Stimulated activated CD8-positive, alpha-beta memory T cell treated with anti-CD3 and anti-CD28 coated beads, Interleukin-12 subunit alpha, Interleukin-12 subunit beta, amount 100 ng/mL, for 1 hour (primary cell): ENCODE data around the gene CCDC88A.
"Not testable (repeated sequence)": the region's sequence is repeated elsewhere in the genome, so short reads cannot be mapped to it uniquely, and the experiment has no call there.

Experiments used
- DNase-seq: peaks from one replicate; pipeline ENCODE4 v3.0.0-alpha.2; 2020; ENCODE audit warnings: low read depth

CCDC88A gene

DNA sequence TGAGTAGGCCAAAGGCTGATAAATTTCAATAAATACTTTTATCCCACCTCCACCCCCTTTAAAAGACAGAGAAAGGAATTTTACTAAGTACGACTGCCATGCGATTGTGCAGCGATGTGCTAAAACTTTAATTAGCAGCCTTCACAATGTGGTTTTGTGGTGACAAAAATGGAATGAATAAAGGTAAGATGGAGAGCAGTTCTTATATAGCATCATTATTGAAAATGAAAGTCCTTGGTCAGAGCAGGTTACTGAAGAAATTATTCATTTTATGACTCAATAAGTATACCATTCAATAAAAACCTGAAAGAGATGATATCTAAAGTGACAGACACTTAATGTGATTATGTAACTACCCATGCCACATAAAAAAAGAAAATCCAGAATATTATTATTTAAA, 117.4 kb downstream of the CCDC88A start:
- no peak for DNase-seq

GRCh38 chr2:55301277-55301676, 118.4 kb downstream of the CCDC88A start:
- no peak for DNase-seq

DNA sequence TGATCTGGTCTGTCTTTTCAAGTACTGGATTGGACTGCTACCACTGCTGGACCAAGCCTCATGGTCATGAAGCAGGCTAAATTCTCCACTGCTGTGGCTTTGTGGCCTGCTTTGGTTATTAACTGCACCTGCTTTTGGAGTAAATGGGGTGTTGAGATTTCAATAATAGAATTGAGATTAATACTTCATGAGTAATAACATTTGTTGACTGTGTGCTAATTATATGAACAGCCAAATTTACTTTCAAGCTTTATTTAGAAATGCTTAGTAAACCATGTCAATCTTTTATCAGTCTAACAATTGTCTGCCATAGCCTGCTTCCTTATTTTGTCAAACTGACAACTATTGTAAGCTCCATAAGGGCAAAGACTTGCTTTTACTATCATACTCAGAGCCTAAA, 123.3 kb downstream of the CCDC88A start:
- DNase-seq = no peak

DNA sequence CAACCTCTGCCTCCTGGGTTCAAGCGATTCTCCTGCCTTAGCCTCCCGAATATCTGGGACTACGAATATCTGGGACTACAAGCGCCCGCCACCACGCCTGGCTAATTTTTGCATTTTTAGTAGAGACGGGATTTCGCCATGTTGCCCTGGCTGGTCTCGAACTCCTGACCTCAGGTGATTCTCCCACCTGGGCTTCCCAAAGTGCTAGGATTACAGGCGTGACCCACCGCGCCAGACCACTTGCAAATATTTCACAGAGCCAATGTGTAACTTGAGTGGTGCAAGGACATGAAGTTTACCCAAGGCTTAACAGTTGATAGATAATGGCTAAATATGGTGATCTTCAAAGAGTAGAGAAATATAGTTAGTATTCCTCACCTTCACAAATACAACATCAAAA, 136.6 kb downstream of the CCDC88A start:
- DNase-seq = no peak

GRCh38 chr2:55282110-55282917, 137.3 kb downstream of the CCDC88A start:
- peak; percentile 79 for DNase-seq

DNA sequence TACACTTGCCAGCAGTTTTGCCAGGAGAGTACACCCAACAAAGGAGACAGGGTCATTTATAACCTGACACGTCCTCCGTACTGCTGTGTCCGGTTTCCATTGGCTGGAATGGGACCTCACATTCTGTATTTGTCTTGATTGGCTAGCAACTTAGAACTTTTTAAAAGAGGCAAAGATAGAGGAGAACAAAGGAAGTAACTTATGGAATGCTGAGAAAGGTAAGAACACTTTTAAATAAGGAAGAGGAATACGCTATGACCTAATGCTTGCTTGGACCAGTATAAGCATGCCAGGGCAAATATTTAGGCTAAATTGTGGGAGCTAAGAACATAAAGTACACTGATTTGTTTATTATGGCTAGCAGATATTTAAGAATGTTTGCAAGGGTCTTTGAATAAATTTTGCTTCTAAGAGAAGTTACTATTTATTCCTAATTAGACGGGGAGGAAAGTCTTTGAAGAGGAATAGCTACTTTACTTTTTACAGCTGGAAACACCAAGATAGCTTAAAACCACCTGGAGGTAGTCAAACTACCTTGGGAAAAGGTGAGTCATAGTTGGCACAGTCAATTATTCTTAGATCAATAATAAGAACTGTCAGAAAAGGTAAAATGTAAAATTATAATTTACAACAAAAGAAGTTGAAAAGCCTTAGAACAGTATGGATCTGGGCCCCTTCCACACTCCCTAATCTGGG, 138.7 kb downstream of the CCDC88A start:
- DNase-seq = not testable (repeated sequence)

- not testable (repeated sequence) for DNase-seq
Measured at GRCh38 chr2:55279859-55280424, 139.7 kb downstream of the CCDC88A start.

DNA sequence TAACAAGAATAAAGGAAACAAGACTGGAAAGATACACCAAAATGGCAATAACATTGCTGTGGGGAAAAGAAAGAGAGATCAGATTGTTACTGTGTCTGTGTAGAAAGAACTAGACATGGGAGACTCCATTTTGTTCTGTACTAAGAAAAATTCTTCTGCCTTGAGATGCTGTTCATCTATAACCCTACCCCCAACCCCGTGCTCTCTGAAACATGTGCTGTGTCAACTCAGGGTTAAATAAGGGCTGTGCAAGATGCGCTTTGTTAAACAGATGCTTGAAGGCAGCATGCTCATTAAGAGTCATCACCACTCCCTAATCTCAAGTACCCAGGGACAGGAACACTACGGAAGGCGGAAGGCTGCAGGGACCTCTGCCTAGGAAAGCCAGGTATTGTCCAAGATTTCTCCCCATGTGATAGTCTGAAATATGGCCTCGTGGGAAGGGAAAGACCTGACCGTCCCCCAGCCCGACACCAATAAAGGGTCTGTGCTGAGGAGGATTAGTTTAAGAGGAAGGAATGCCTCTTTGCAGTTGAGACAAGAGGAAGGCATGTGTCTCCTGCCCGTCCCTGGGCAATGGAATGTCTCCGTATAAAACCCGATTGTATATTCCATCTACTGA, 140.3 kb downstream of the CCDC88A start:
- DNase-seq = not testable (repeated sequence)

DNA sequence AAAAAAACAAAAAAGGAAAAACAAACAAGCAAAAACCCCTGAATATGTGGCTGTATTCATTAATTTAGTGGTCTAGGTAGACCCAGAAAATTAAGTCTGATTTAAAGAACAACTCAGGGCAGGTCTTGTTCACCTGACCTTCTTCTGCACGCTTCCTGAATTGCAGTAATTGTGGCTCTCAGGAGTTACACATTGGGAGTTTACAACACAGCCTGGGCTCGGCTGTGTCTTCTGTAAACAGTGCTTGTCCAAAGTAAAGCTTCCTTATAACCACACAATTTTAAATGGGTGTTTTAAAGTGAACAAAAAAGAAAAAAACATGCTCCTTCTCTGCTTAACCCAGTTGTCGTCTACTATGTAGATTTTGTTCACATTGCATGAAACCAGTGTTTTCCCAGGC, 142.3 kb downstream of the CCDC88A start:
- no peak for DNase-seq

DNA sequence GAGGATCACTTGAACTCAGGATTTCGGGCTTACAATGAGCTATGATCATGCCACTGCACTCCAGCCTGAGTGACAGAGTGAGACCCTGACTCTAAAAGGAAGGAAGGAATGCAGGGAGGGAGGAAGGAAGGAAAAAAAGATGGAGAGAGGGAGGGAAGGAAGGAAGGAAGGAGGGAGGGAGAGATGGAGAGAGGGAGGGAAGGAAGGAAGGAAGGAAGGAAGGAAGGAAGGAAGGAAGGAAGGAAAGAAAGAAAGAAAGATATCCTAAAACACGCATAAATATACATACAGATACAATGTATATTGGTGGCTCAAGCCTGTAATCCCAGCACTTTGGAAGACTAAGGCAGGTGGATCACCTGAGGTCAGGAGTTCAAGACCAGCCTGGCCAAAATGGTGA, 145.3 kb downstream of the CCDC88A start:
- not testable (repeated sequence) for DNase-seq

- DNase-seq = no peak
Measured at GRCh38 chr2:55269645-55269990, 150.0 kb downstream of the CCDC88A start.

DNA sequence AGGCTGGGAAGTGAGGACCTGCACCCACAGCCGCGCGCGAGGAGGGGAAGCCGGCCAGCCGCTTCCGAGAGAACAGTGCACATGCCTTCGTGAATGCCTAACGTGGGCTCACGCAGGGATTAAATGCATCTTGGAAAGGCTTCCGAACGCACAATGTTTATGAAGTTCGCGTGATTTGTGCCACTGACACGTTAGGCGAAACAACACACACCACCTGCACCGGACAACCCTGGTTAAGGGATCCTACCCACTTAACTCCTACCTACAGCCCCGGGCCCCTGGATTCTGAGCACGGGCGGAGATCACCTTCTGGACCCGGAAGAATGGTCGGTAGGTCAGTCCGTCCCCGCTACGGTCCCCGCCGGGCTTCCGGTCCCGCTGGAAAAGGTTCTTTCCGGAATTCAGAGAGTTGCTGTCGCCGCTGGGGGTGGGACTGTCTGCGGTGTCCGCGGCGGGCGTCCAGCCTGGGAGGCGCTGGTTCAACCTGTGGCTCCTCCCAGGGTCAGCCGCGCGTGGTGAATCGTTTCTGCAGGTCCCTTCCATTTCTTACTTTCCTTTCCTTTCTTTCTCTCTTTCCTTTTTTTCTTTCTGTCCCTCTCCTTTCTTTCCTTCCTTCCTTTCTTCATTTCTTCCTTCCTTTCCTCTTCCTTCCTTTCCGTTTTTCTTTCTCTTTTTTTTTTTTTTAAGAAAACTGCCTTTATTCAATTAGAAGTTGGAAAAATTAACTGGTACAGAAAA, 150.6 kb downstream of the CCDC88A start, which contains the start of gene MTIF2:
MTIF2 (minus strand) TSS at position 325 of the 738 bp plus-strand sequence. CDS start 5,373 bp downstream, outside the sequence.
- DNase-seq = peak; percentile 80

- DNase-seq = no peak
Measured at GRCh38 chr2:55268288-55268906, 151.3 kb downstream of the CCDC88A start.

DNA sequence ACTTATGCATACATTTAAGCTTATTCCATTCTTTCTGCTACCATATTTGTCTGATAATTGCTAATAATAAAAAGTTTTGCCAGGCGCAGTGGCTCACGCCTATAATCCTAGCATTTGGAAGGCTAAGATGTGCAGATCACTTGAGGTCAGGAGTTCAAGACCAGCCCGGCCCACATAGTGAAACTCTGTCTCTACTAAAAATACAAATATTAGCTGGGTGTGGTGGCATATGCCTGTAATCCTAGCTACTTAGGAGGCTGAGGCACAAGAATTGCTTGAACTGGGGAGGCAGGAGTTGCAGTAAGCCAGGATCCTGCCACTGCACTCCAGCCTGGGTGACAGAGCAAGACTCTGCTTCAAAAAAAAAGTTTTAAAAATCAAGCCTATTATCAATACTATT, 160.1 kb downstream of the CCDC88A start:
- not testable (repeated sequence) for DNase-seq

- no peak for DNase-seq
Measured at GRCh38 chr2:55252832-55253231, 166.8 kb downstream of the CCDC88A start.

- DNase-seq = no peak
Measured at GRCh38 chr2:55247025-55247424, 172.6 kb downstream of the CCDC88A start.

DNA sequence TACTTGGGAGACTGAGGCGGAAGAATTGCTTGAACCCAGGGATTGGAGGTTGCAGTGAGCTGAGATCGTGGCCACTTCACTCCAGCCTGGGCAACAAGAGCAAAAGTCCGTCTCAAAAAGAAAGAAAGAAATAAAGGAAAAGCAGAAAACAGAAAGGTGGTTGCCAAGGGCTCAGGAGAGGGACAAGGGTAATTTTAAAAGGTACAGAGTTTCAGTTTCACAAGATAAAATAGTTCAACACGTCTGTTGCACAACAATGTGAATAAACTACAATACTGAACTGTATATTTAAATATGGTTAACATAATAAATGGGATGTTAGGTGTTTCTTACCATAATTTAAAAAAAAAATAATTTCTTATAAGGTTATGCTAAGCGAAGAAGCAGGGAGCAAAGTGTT, 174.2 kb downstream of the CCDC88A start:
- DNase-seq = no peak

DNA sequence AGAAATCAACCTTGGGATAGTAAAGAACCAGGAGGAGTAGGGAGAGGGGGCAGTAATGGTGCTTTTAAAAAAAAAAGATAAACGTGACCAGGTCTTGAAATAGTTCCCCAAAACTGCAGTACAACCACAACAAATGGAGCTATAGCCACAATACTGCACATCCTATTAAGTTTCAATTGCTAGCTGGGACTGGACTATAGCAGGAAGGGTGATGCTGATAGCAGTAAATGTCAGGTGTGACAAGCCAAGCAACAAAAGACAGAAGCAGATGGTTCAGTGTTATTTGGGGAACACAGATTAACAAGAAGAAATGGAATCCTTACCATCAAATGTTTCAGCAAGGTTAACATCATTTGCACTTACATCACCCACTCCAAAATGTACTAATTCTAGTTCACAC, 177.0 kb downstream of the CCDC88A start:
- no peak for DNase-seq

DNA sequence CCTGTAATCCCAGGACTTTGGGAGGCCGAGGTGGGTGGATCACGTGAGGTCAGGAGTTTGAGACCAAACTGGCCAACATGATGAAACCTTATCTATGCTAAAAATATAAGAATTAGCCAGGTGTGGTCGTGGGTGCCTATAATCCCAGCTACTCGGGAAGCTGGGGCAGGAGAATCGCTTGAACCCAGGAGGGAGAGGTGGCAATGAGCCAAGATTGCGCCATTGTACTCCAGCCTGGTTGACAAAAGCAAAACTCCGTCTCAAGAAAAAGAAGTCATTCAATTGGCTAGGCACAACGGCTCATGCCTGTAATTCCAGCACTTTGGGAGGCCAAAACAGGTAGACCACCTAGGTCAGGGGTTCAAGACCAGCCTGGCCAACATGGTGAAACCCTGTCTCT, 178.1 kb downstream of the CCDC88A start:
- DNase-seq = not testable (repeated sequence)

GRCh38 chr2:55239656-55240222, 179.9 kb downstream of the CCDC88A start:
- DNase-seq = no peak
